ENCODE measurements around the gene TSHZ2. TPM values are rescaled to one million over a fixed set of nuclear protein-coding genes. Genes with fewer than 3 reads are reported as not detected.

Gene TSHZ2
- total and polyA plus RNA-seq, 2 donors (not counting 3 experiments of a cell fraction or from before 2014, with no cell fraction given), result not detected

- no peak overlapping the region for H3K4me3 ChIP-seq (replicated peaks in 1 of 3; ENCODE audit: insufficient read depth in 1 of 3, low read depth in 1 of 3, low read length in 3 of 3)
- FAIRE-seq (no peak), DNase-seq (ENCODE audit: low read depth, low spot score) (no peak)
- no peak overlapping the region for H3K9ac ChIP-seq (replicated peaks; ENCODE audit: extremely low read depth, insufficient read depth, low read length)
- H4K20me1 ChIP-seq (replicated peaks; ENCODE audit: control insufficient read depth, extremely low read depth, insufficient read depth, low read length), result no peaks in the 10 kb centered on the region
- no peaks in the 10 kb centered on the region for H3K9me1 ChIP-seq (replicated peaks; ENCODE audit: control insufficient read depth, extremely low read depth, insufficient read depth, low read length)
- no peak overlapping the region for H3K27ac ChIP-seq (ENCODE audit: insufficient read depth, low read depth, low read length)
- ChIA-PET POLR2A (no interaction called here), CTCF (no interaction called here)
- H3K36me3 ChIP-seq (ENCODE audit: control insufficient read depth in 2 of 2, extremely low read depth in 1 of 2, insufficient read depth in 2 of 2, low read length in 2 of 2), result no peaks in the 10 kb centered on the region
- dilution Hi-C loops (cut with MboI; ENCODE audit: extremely low pct_ligation_motif_present, low sequenced_read_pairs) (no loop called here), intact Hi-C loops (cut with micrococcal nuclease) (no loop called here)
- no peaks in the 10 kb centered on the region for H3K4me1 ChIP-seq (ENCODE audit: control insufficient read depth, extremely low read depth, insufficient read depth, low read length)
- no peak overlapping the region for H2AFZ ChIP-seq (ENCODE audit: low read depth, low read length)
- no peak overlapping the region for H3K4me2 ChIP-seq (ENCODE audit: insufficient read depth, low read length)
- no peaks in the 10 kb centered on the region for H3K27me3 ChIP-seq (ENCODE audit: control insufficient read depth in 2 of 2, insufficient read depth in 2 of 2, low read length in 2 of 2)
- TF ChIP-seq MYC (IDR thresholded peaks at IDR 0.05; ENCODE audit: low read depth, low read length), result no peak
- TF ChIP-seq JUN (IDR thresholded peaks at IDR 0.05; ENCODE audit: borderline replicate concordance, insufficient read depth, insufficient read length, low read depth), result no peak
- no peak for TF ChIP-seq GATA2 (IDR thresholded peaks at IDR 0.05; ENCODE audit: insufficient read depth, insufficient read length, low read depth, low read length)
- no peak for TF ChIP-seq MAX (IDR thresholded peaks at IDR 0.05; ENCODE audit: insufficient read depth, insufficient read length)
- no peak for TF ChIP-seq POLR2A (IDR thresholded peaks at IDR 0.05; ENCODE audit: low read depth, low read length)
- TF ChIP-seq FOS (IDR thresholded peaks at IDR 0.05; ENCODE audit: borderline replicate concordance, insufficient read depth, low read length), result no peak
- no peak for TF ChIP-seq EZH2 (IDR thresholded peaks at IDR 0.05; ENCODE audit: borderline replicate concordance, low read depth, low read length, severe bottlenecking)
- no peaks in the 10 kb centered on the region for H3K9me3 ChIP-seq (replicated peaks; ENCODE audit: control insufficient read depth, insufficient read depth, low read length)
- no TSS peak for BruUV-seq (replicated peaks)
- H3K79me2 ChIP-seq (ENCODE audit: control insufficient read depth, insufficient read depth, low read length), result no peaks in the 10 kb centered on the region
Observed at GRCh38 chr20:53101992-53102760, 130.0 kb downstream of the TSHZ2 start.

GRCh38 chr20:53103124-53103523 lies 131.0 kb downstream of the TSHZ2 start:
- no peaks in the 10 kb centered on the region for H3K36me3 ChIP-seq (ENCODE audit: control insufficient read depth in 2 of 2, extremely low read depth in 1 of 2, insufficient read depth in 2 of 2, low read length in 2 of 2)
- no peak for TF ChIP-seq POLR2AphosphoS5 (IDR thresholded peaks at IDR 0.05; ENCODE audit: insufficient read depth, low read depth, low read length)
- TF ChIP-seq GATA2 (IDR thresholded peaks at IDR 0.05; ENCODE audit: insufficient read depth, insufficient read length, low read depth, low read length), result no peak
- TF ChIP-seq JUN (IDR thresholded peaks at IDR 0.05; ENCODE audit: borderline replicate concordance, insufficient read depth, insufficient read length, low read depth), result no peak
- no peak for TF ChIP-seq CTCF (IDR thresholded peaks at IDR 0.05; ENCODE audit: extremely low read depth in 1 of 2, insufficient read depth in 1 of 2, low read depth in 1 of 2, low read length in 2 of 2)
- no peak for TF ChIP-seq FOS (IDR thresholded peaks at IDR 0.05; ENCODE audit: borderline replicate concordance, insufficient read depth, low read length)
- no peak for TF ChIP-seq MYC (IDR thresholded peaks at IDR 0.05; ENCODE audit: low read depth, low read length)
- TF ChIP-seq MAX (IDR thresholded peaks at IDR 0.05; ENCODE audit: insufficient read depth, insufficient read length), result no peak
- no peak for TF ChIP-seq POLR2A (IDR thresholded peaks at IDR 0.05; ENCODE audit: low read depth, low read length)
- TF ChIP-seq EZH2 (IDR thresholded peaks at IDR 0.05; ENCODE audit: borderline replicate concordance, low read depth, low read length, severe bottlenecking), result no peak
- no peaks in the 10 kb centered on the region for H4K20me1 ChIP-seq (replicated peaks; ENCODE audit: control insufficient read depth, extremely low read depth, insufficient read depth, low read length)
- no peaks in the 10 kb centered on the region for H3K4me1 ChIP-seq (ENCODE audit: control insufficient read depth, extremely low read depth, insufficient read depth, low read length)
- intact Hi-C loops (cut with micrococcal nuclease), result no loop called here
- no peak overlapping the region for H3K4me3 ChIP-seq (replicated peaks in 1 of 3; ENCODE audit: insufficient read depth in 1 of 3, low read depth in 1 of 3, low read length in 3 of 3)
- no TSS peak for BruUV-seq (replicated peaks)
- ChIA-PET POLR2A (no interaction called here), CTCF (no interaction called here)
- no peaks in the 10 kb centered on the region for H3K27me3 ChIP-seq (ENCODE audit: control insufficient read depth in 2 of 2, insufficient read depth in 2 of 2, low read length in 2 of 2)
- H3K79me2 ChIP-seq (ENCODE audit: control insufficient read depth, insufficient read depth, low read length), result no peaks in the 10 kb centered on the region
- no peak overlapping the region for H2AFZ ChIP-seq (ENCODE audit: low read depth, low read length)
- H3K9me3 ChIP-seq (replicated peaks; ENCODE audit: control insufficient read depth, insufficient read depth, low read length), result no peaks in the 10 kb centered on the region
- no peak overlapping the region for H3K4me2 ChIP-seq (ENCODE audit: insufficient read depth, low read length)
- H3K27ac ChIP-seq (ENCODE audit: insufficient read depth, low read depth, low read length), result no peak overlapping the region
- no peak overlapping the region for H3K9ac ChIP-seq (replicated peaks; ENCODE audit: extremely low read depth, insufficient read depth, low read length)
- FAIRE-seq, result no peak
- DNase-seq (ENCODE audit: low read depth, low spot score), result no peak
- dilution Hi-C loops (cut with MboI; ENCODE audit: extremely low pct_ligation_motif_present, low sequenced_read_pairs), result no loop called here
- H3K9me1 ChIP-seq (replicated peaks; ENCODE audit: control insufficient read depth, extremely low read depth, insufficient read depth, low read length), result no peaks in the 10 kb centered on the region
